GM19023 (cell line): Measurements from ENCODE around the gene ASAP2.
"Not testable (repeated sequence)": the region's sequence is repeated elsewhere in the genome, so short reads cannot be mapped to it uniquely, and the experiment has no call there.

ENCODE experiments used
- ATAC-seq: cut with Tn5 transposase; IDR thresholded peaks from one replicate; pipeline ENCODE4 v1.9.1; 2021; ENCODE audit warnings: mild to moderate bottlenecking, moderate library complexity; ENCODE audit not compliant: unreplicated experiment

ASAP2 gene

GRCh38 chr2:9250091-9250490 lies 43.5 kb downstream of the ASAP2 start:
- no peak for ATAC-seq

GRCh38 chr2:9250498-9251153 lies 44.0 kb downstream of the ASAP2 start:
- ATAC-seq = no peak

GRCh38 chr2:9251154-9252001 lies 44.8 kb downstream of the ASAP2 start:
- ATAC-seq = no peak

GRCh38 chr2:9252002-9252357 lies 45.4 kb downstream of the ASAP2 start:
- no peak for ATAC-seq

- no peak for ATAC-seq
Measured at GRCh38 chr2:9255416-9255815, 48.8 kb downstream of the ASAP2 start.

- ATAC-seq = no peak
Measured at GRCh38 chr2:9256147-9256546, 49.5 kb downstream of the ASAP2 start.

GRCh38 chr2:9256570-9257043 lies 50.0 kb downstream of the ASAP2 start:
- ATAC-seq = no peak

- no peak for ATAC-seq
Measured at GRCh38 chr2:9258501-9258900, 51.9 kb downstream of the ASAP2 start.

GRCh38 chr2:9258953-9259399 lies 52.4 kb downstream of the ASAP2 start:
- no peak for ATAC-seq

GRCh38 chr2:9260464-9260918 lies 53.9 kb downstream of the ASAP2 start:
- no peak for ATAC-seq

- no peak for ATAC-seq
Measured at GRCh38 chr2:9261231-9261883, 54.7 kb downstream of the ASAP2 start.

GRCh38 chr2:9262671-9263171 lies 56.1 kb downstream of the ASAP2 start:
- ATAC-seq = no peak

- no peak for ATAC-seq
Measured at GRCh38 chr2:9263428-9263827, 56.8 kb downstream of the ASAP2 start.

GRCh38 chr2:9264301-9264700 lies 57.7 kb downstream of the ASAP2 start:
- no peak for ATAC-seq

GRCh38 chr2:9266711-9267110 lies 60.1 kb downstream of the ASAP2 start:
- no peak for ATAC-seq

GRCh38 chr2:9267286-9267685 lies 60.7 kb downstream of the ASAP2 start:
- ATAC-seq = not testable (repeated sequence)

- ATAC-seq = no peak
Measured at GRCh38 chr2:9268301-9269080, 61.9 kb downstream of the ASAP2 start.

- no peak for ATAC-seq
Measured at GRCh38 chr2:9269295-9269694, 62.7 kb downstream of the ASAP2 start.

GRCh38 chr2:9269695-9270360 lies 63.2 kb downstream of the ASAP2 start:
- no peak for ATAC-seq

GRCh38 chr2:9271091-9271490 lies 64.5 kb downstream of the ASAP2 start:
- ATAC-seq = no peak
